ENCODE measurements around the gene COL6A2.

GRCh38 chr21:46116776-46117585 is 19.1 kb downstream of the COL6A2 start:
- TF ChIP-seq POLR2A (IDR thresholded peaks at IDR 0.05) (no peak), CTCF (IDR thresholded peaks at IDR 0.05 in 8 of 11, conservative IDR thresholded peaks at IDR 0.05 in 3 of 11) (no peak), POLR2AphosphoS5 (IDR thresholded peaks at IDR 0.05) (peak in 1 of 3 donors; percentile 2)

Measured in spleen (tissue), 7 donors.